GM12873 (cell line): ENCODE measurements around the gene CCDC148.

Source experiments
- TF ChIP-seq, protein P1 (sequence below): IDR thresholded peaks from 2 replicates; pipeline ENCODE4 v1.5.1; 2012; ENCODE audit warnings: low read depth, mild to moderate bottlenecking, moderate library complexity, low read length, control low read depth; ENCODE audit not compliant: insufficient read depth; ENCODE audit errors: missing control alignments

The CCDC148 gene

DNA sequence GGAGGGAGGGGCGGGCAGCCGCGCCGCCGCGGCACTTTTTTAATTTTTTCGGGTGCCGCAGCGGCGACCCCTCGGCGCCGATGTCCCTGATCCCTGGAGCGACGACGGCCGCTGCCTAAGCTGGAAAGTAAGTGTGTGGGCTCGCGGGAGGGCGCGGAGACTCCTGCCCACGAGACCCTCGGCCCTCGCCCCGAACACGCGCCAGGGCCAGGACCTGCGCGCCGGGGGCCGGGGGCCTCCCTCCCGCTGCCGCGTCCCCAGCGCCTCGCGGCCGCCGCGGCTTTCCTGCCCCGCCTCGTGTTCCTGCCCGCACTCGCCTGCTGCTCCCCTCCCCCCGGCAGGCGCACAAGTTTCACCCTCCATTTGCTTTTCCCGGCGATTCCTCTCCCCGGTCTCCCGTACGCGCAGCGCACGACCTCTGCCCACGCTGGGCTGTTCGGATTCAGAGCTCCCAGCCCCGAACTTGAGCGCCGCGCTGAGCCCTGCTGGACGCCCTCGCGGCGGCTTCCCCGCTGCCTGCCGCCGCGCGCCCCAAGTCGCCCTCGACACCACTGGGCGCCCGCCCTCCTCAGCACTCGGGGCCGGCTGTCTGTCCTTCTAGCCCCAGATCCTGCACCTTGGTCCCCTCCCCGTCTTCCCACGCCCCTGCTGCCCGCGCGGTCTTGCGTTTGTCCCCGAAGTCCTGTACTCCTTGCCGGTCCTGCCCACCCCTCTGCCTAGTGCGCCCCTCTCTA is 706 bp upstream of the CCDC148 start:
- TF ChIP-seq, protein P1, sequence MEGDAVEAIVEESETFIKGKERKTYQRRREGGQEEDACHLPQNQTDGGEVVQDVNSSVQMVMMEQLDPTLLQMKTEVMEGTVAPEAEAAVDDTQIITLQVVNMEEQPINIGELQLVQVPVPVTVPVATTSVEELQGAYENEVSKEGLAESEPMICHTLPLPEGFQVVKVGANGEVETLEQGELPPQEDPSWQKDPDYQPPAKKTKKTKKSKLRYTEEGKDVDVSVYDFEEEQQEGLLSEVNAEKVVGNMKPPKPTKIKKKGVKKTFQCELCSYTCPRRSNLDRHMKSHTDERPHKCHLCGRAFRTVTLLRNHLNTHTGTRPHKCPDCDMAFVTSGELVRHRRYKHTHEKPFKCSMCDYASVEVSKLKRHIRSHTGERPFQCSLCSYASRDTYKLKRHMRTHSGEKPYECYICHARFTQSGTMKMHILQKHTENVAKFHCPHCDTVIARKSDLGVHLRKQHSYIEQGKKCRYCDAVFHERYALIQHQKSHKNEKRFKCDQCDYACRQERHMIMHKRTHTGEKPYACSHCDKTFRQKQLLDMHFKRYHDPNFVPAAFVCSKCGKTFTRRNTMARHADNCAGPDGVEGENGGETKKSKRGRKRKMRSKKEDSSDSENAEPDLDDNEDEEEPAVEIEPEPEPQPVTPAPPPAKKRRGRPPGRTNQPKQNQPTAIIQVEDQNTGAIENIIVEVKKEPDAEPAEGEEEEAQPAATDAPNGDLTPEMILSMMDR = no peak

DNA sequence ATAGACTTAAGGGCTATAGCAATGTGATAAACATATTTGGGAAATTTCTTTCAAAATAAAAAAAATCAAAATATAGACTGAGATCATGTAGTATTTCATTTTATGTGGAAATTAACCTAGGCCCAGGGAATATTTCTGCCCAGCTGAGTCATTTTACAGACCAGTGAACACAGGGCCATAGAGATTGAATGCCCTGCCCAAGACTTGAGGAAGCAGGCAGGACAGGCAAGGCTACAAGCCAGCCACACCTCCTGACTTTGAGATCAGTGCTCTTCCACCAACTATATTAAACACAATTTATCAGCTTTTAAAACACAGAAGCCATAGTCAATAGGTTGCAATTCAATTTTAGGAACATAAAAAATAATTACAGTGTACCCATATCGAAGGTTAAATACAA is 12.9 kb downstream of the CCDC148 start:
- TF ChIP-seq, protein P1 = no peak

DNA sequence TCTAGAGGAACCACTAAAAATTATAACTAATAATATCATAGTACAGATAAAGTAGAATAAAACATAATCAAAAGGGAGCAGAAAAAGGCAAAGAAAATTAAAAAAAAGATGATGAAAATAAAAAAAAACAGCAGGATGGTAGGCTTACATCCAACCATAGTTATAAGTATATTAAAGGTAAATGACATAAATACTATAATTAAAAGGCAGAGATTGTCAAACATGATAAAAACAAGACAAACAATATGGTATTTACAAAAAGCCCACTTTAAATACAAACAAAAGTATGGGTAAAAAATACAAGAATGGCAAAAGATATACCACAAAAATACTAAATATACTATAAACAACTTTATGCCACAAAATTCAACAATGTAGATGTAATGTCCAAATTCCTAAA is 24.4 kb downstream of the CCDC148 start:
- TF ChIP-seq, protein P1 = no peak

DNA sequence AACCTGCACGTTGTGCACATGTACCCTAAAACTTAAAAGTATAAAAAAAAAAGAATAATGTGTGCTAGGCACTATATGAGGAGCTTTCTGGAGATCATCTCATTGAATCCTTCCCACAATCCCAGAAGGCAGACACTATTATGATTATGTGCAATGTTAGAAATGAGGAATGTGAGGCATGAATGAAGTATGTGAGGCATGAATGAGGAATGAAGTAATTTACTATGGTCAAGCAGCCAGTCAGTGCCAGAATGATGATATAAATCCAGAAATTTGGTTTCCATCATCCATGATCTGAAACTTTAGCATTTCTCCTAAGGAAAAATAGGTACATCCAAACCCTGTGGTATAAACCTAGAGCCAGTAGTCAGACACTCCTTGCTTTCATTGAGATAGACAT is 42.0 kb downstream of the CCDC148 start:
- TF ChIP-seq, protein P1 = no peak

DNA sequence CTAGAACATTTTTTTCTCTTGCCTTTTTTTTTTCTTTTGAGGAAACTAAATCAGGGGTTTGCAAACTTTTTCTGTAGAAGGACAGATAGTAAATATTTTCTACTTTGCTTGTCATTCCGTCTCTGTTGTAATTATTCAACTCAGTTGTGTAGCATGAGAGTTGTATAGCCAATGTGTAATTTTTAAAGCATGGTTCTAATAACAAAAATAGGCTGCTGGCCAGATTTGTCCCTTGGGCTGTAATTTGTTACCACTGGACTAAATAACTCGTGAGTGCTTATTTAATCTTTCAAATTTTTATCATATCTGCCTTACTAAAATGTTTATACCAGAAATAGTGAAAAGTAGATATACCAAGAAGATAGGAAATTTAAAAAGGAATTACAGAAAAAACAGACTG is 43.0 kb downstream of the CCDC148 start:
- TF ChIP-seq, protein P1 = no peak

DNA sequence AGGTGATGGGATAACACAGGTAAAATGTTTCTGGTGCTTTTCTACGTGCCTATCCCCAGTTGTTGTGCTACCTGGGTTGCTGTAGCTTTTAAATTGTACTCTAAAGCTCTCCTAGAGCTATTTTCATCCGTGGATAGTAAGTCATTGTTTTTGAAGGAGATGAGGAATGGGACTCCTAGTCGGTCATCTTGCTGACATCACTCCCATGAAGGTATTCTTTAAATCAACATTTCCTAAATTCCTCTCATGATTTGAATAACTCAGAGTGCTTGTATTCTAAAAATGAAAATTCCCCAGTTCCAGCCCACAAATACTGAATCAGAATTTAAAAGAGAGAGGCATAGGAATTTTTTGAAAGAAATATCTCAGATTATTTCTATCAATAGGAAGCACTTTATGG is 44.3 kb downstream of the CCDC148 start:
- TF ChIP-seq, protein P1 = no peak

DNA sequence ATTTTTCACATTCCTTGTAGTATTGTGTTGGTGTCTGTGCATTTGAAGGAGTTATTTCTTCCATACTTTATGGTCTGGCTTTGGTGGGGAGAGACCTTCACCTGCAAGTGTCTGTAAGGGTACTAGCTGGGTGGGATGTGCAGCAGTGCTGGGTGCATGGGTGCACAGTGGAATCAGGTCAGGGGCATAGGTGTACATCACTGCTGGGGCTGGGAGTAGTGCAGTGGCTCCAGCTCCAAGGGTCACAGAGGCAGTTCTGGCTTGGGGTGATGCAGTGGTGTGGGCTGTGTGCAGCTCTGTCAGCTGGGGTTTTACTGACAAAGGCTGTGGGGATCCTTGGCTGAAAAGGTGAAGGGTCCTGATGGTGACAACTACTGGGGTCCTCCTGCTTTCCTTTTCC is 44.8 kb downstream of the CCDC148 start:
- TF ChIP-seq, protein P1 = no peak
